Peyer's patch (tissue), 4 donors: ENCODE data around the gene IFIT1B.

Experiments
- CTCF ChIP-seq, 6 experiments: fragments of 450-650 bp in 4 of 6; fragments of 200-600 bp in 2 of 6; sonication (generic) in 1 of 6; IDR thresholded peaks; one replicate each; pipeline ENCODE4 v1.5.1; 2017 to 2019; ENCODE audit warnings: antibody characterized with exemption in 6 of 6, mild to moderate bottlenecking in 3 of 6, moderate library complexity in 1 of 6
- POLR2A ChIP-seq, 2 donors: fragments of 450-650 bp; IDR thresholded peaks; one replicate each; pipeline ENCODE4 v1.5.1; 2017; ENCODE audit warnings: antibody characterized with exemption in 2 of 2, mild to moderate bottlenecking in 2 of 2, moderate library complexity in 2 of 2

- TF ChIP-seq CTCF (IDR thresholded peaks at IDR 0.05) (no peak), POLR2A (IDR thresholded peaks at IDR 0.05) (no peak)
These were observed 43.2 kb downstream of the IFIT1B start for GRCh38 chr10:89421018-89421476.
